ENCODE data around the gene BRD3OS.

- no peak for TF ChIP-seq CTCF (IDR thresholded peaks at IDR 0.05; ENCODE audit: insufficient read depth, low read depth, low read length)
- TF ChIP-seq EZH2 (IDR thresholded peaks at IDR 0.05; ENCODE audit: insufficient read depth, low read length), result no peak
These were observed 38.4 kb upstream of the BRD3OS start for GRCh38 chr9:133986774-133987445.

Data from astrocyte (in vitro differentiated cells and primary cell).